ENCODE data around the gene PCNT.

PCNT gene

GRCh38 chr21:46356494-46357334, 32.8 kb downstream of the PCNT start:
- CTCF ChIA-PET = no interaction called here

GRCh38 chr21:46357335-46357604, 33.3 kb downstream of the PCNT start:
- CTCF ChIA-PET = no interaction called here

More at GRCh38 chr21:46356494-46357334, 32.8 kb downstream of the PCNT start:
- DNase-seq (ENCODE audit: extremely low spot score) = no peak
- TF ChIP-seq ELF4 (IDR thresholded peaks at IDR 0.05) (no peak), LEF1 (IDR thresholded peaks at IDR 0.05; ENCODE audit: borderline replicate concordance) (no peak)
- POLR2A ChIA-PET = no interaction called here

DNA sequence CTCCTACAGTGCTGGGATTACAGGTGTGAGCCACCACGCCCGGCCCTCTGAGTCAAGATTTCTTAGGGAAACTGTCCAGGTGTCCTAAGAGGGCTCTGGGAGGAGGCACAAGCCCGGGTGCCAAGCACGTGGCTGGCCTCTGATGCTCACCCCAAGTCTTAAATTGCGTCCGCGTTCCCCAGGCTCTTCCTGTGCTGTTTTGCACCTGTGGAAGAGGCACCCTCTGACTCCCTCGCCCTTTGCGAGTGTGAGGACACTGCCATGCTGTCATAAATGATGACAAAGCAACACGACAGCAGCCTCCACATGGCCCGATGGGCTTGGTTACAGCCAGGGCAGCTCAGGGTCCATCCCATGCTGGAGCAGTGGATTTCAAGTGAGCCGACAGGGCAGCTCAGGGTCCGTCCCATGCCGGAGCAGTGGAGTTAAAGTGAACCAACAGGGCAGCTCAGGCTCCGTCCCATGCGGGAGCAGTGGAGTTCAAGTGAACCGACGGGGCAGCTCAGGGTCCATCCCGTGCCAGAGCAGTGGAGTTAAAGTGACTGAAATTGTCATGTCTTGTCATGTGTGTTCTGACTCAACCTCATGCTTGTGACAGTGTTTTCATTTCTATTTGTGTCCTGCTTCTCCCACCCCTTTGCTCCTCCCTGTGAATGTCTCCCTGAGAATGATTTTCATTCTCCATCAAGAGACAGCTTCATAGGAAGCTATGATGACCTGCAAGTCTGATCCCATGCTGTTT, 33.9 kb downstream of the PCNT start:
- TF ChIP-seq FOXA1 (IDR thresholded peaks at IDR 0.05) (no peak), TARDBP (IDR thresholded peaks at IDR 0.05) (no peak), ELF4 (IDR thresholded peaks at IDR 0.05) (no peak), PKNOX1 (IDR thresholded peaks at IDR 0.05) (no peak), FOXM1 (IDR thresholded peaks at IDR 0.05; ENCODE audit: borderline replicate concordance) (no peak), LEF1 (IDR thresholded peaks at IDR 0.05; ENCODE audit: borderline replicate concordance) (no peak), BHLHE40 (IDR thresholded peaks at IDR 0.05; ENCODE audit: borderline replicate concordance) (no peak)
- no peak for DNase-seq (ENCODE audit: extremely low spot score)
- CTCF ChIA-PET = no interaction called here
- POLR2A ChIA-PET = no interaction called here

More at GRCh38 chr21:46357335-46357604, 33.3 kb downstream of the PCNT start:
- POLR2A ChIA-PET = no interaction called here
- DNase-seq (ENCODE audit: extremely low spot score) = no peak
- TF ChIP-seq ARNT (IDR thresholded peaks at IDR 0.05) (no peak), L3MBTL2 (conservative IDR thresholded peaks at IDR 0.05) (no peak), TARDBP (IDR thresholded peaks at IDR 0.05) (no peak), FOXK2 (IDR thresholded peaks at IDR 0.05) (no peak), SUZ12 (IDR thresholded peaks at IDR 0.05) (no peak), BHLHE40 (IDR thresholded peaks at IDR 0.05; ENCODE audit: borderline replicate concordance) (no peak), SP1 (IDR thresholded peaks at IDR 0.05) (no peak), NFRKB (IDR thresholded peaks at IDR 0.05) (no peak), PKNOX1 (IDR thresholded peaks at IDR 0.05) (no peak), HDGF (IDR thresholded peaks at IDR 0.05; ENCODE audit: borderline replicate concordance) (no peak), ZNF384 (IDR thresholded peaks at IDR 0.05) (no peak)

- POLR2A ChIA-PET = no interaction called here
- CTCF ChIA-PET = no interaction called here
- DNase-seq (ENCODE audit: extremely low spot score) = no peak
- no peak for TF ChIP-seq PKNOX1 (IDR thresholded peaks at IDR 0.05)
Observed at GRCh38 chr21:46361176-46361575, 37.2 kb downstream of the PCNT start.

DNA sequence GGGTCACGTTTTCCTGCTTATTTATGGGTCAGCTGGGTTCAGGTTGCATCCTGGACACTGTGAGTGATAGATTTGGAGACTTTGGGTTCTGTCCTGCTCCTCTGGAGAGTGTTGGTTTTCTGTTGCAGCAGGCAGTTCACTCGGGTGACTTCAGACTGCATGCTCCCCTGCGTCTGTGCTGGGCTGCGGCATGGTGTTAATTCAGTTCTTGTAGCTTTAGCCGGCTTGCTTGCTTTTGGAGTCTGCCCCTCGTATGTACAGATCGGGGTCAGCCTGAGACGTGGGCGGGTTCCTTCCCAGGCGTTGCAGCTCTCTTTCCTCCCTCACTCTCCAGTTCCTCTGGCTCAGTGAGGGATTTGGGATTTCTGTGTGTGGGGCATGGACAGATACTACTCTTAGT, 38.0 kb downstream of the PCNT start:
- POLR2A ChIA-PET = no interaction called here
- TF ChIP-seq ZNF384 (IDR thresholded peaks at IDR 0.05) (no peak), LEF1 (IDR thresholded peaks at IDR 0.05; ENCODE audit: borderline replicate concordance) (no peak), FOXM1 (IDR thresholded peaks at IDR 0.05; ENCODE audit: borderline replicate concordance) (no peak), ARNT (IDR thresholded peaks at IDR 0.05) (no peak), FOXA1 (IDR thresholded peaks at IDR 0.05) (no peak), ELF4 (IDR thresholded peaks at IDR 0.05) (no peak), PKNOX1 (IDR thresholded peaks at IDR 0.05) (no peak)
- CTCF ChIA-PET = no interaction called here
- no peak for DNase-seq (ENCODE audit: extremely low spot score)

- ChIA-PET CTCF (no interaction called here), POLR2A (no interaction called here)
- no peak for DNase-seq (ENCODE audit: extremely low spot score)
- no peak for TF ChIP-seq BHLHE40 (IDR thresholded peaks at IDR 0.05; ENCODE audit: borderline replicate concordance)
- no peak for TF ChIP-seq ELF4 (IDR thresholded peaks at IDR 0.05)
- TF ChIP-seq SUZ12 (IDR thresholded peaks at IDR 0.05) = no peak
- no peak for TF ChIP-seq FOXK2 (IDR thresholded peaks at IDR 0.05)
- TF ChIP-seq FOXA1 (IDR thresholded peaks at IDR 0.05) = no peak
- TF ChIP-seq HDGF (IDR thresholded peaks at IDR 0.05; ENCODE audit: borderline replicate concordance) = no peak
- no peak for TF ChIP-seq L3MBTL2 (conservative IDR thresholded peaks at IDR 0.05)
- TF ChIP-seq SP1 (IDR thresholded peaks at IDR 0.05) = no peak
- no peak for TF ChIP-seq PKNOX1 (IDR thresholded peaks at IDR 0.05)
- TF ChIP-seq NFRKB (IDR thresholded peaks at IDR 0.05) = no peak
- no peak for TF ChIP-seq ARNT (IDR thresholded peaks at IDR 0.05)
- no peak for TF ChIP-seq TARDBP (IDR thresholded peaks at IDR 0.05)
- no peak for TF ChIP-seq ZNF384 (IDR thresholded peaks at IDR 0.05)
- TF ChIP-seq LEF1 (IDR thresholded peaks at IDR 0.05; ENCODE audit: borderline replicate concordance) = no peak
- TF ChIP-seq CTBP1 (IDR thresholded peaks at IDR 0.05; ENCODE audit: borderline replicate concordance) = no peak
- no peak for TF ChIP-seq FOXM1 (IDR thresholded peaks at IDR 0.05; ENCODE audit: borderline replicate concordance)
Observed at GRCh38 chr21:46362946-46363345, 39.0 kb downstream of the PCNT start.
